ENCODE data around the gene DCST1. TPM values are rescaled to one million over a fixed set of nuclear protein-coding genes. Genes with fewer than 3 reads are reported as not detected.

The DCST1 gene
- total RNA-seq, 1 experiment from 2014 or later: 0.15 TPM

DNA sequence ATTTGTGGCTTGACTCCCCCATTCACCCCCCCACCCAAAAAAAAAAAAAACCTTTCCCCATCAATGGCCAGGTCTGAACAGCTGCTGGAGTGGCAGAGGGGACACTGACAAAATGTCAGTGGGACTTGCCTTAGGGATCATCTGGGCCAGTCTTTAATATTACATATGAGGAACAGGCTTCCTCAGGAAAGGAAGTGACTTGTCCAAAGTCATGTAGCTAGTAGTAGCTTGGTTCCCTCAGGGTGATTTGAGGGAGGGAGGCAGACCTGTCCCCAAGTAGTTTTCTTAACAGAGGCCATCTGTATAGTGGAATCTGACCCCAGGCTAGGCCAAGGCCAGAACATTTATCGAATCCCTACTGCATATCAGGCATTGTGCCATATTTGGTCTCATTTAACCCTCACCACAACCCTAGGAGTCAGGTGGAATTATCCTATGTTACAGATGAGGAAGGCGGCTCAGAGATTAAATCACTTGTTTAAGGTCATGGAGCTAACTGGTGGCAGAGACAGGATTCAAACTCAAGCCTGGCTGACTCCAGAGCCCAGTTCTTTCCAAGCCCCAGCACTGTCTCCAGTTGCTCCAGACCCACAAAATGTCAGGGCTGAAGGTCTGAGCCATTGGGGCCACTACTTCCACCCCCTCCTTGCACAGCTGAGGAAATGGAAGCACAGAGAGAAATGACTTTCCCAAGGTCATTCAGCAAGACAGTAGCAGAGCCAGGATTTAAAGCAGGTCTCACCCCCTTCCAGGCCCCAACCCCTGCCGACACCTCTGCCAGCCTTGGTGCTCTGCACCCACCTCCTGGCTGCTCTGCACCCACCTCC lies 20.6 kb upstream of the DCST1 start:
- Mint-ChIP-seq H3K9me3 (no peaks in the 10 kb centered on the region), H3K4me1 (peaks cover 53% of the 10 kb centered on the region), H3K27me3 (ENCODE audit: low read depth) (no peaks in the 10 kb centered on the region), H3K36me3 (peaks cover 8% of the 10 kb centered on the region; the same call in 1 of the 2 replicates), H3K4me3 (no peak overlapping the region), H3K27ac (peak overlapping the region; percentile 46; the same call in 1 of the 2 replicates)
- ChIA-PET CTCF (interaction anchor here (0.6 to 6.8 kb wide), 18 partner anchors 8 to 181 kb away, joined by 3 to 73 read pairs (median 8); partner anchors contain the start of genes ADAM15, EFNA4, LENEP and PBXIP1), POLR2A (interaction anchor here (0.8 to 1.5 kb wide), 5 partner anchors 9 to 43 kb away, joined by 3 to 6 read pairs (median 4); partner anchors contain the start of genes FLAD1, LENEP and SHC1)
- DNase-seq (ENCODE audit: low spot score) (no peak), ATAC-seq (no peak)
- TF ChIP-seq, protein P1, sequence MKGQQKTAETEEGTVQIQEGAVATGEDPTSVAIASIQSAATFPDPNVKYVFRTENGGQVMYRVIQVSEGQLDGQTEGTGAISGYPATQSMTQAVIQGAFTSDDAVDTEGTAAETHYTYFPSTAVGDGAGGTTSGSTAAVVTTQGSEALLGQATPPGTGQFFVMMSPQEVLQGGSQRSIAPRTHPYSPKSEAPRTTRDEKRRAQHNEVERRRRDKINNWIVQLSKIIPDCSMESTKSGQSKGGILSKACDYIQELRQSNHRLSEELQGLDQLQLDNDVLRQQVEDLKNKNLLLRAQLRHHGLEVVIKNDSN (CRISPR knock-in tag; IDR thresholded peaks at IDR 0.05): no peak
- TF ChIP-seq, protein P2, sequence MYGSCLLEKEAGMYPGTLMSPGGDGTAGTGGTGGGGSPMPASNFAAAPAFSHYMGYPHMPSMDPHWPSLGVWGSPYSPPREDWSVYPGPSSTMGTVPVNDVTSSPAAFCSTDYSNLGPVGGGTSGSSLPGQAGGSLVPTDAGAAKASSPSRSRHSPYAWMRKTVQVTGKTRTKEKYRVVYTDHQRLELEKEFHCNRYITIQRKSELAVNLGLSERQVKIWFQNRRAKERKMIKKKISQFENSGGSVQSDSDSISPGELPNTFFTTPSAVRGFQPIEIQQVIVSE (CRISPR knock-in tag; IDR thresholded peaks at IDR 0.05; ENCODE audit: borderline replicate concordance): no peak
- TF ChIP-seq SP1 (CRISPR knock-in tag; conservative IDR thresholded peaks at IDR 0.05) (no peak), CREB1 (CRISPR knock-in tag; IDR thresholded peaks at IDR 0.05) (no peak), JAZF1 (CRISPR knock-in tag; IDR thresholded peaks at IDR 0.05) (no peak), NR2C2 (CRISPR knock-in tag; IDR thresholded peaks at IDR 0.05) (no peak), FOXJ3 (CRISPR knock-in tag; IDR thresholded peaks at IDR 0.05; ENCODE audit: borderline replicate concordance) (no peak)
- TF ChIP-seq, protein P3, sequence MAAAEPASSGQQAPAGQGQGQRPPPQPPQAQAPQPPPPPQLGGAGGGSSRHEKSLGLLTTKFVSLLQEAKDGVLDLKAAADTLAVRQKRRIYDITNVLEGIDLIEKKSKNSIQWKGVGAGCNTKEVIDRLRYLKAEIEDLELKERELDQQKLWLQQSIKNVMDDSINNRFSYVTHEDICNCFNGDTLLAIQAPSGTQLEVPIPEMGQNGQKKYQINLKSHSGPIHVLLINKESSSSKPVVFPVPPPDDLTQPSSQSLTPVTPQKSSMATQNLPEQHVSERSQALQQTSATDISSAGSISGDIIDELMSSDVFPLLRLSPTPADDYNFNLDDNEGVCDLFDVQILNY (CRISPR knock-in tag; IDR thresholded peaks at IDR 0.05): no peak
- TF ChIP-seq, protein P4, sequence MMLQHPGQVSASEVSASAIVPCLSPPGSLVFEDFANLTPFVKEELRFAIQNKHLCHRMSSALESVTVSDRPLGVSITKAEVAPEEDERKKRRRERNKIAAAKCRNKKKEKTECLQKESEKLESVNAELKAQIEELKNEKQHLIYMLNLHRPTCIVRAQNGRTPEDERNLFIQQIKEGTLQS (CRISPR knock-in tag; conservative IDR thresholded peaks at IDR 0.05): no peak

DNA sequence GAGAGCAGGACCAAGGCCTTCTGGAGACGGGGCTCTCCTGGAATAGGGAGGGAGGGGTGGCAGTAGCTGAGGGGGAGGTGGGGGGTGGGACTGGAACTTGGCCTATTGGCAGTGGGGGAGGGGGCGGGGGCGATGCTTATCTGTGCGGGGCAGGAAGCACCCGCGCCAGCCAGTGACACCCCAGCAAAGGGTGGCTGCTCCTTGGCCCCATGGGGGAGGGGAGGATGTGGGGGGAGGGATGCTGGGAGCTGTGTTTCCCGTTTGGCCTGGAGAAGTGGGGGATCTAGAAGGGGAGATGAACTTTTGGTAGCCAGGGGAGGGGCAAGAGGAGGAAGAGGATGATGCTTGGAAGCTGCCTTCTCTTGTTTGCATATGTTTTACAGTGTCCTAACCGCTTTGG lies 20.0 kb upstream of the DCST1 start:
- no peak for ATAC-seq
- H3K4me3 Mint-ChIP-seq: no peak overlapping the region
- no peaks in the 10 kb centered on the region for H3K27me3 Mint-ChIP-seq (ENCODE audit: low read depth)
- H3K4me1 Mint-ChIP-seq: peaks cover 49% of the 10 kb centered on the region
- no peak for DNase-seq (ENCODE audit: low spot score)
- no peak overlapping the region for H3K27ac Mint-ChIP-seq
- ChIA-PET CTCF (interaction anchor here (1.0 to 6.8 kb wide), 7 partner anchors 12 to 72 kb away, joined by 4 to 73 read pairs (median 18); partner anchors contain the start of genes EFNA4, LENEP and ZBTB7B), POLR2A (no interaction called here)
- H3K9me3 Mint-ChIP-seq: no peaks in the 10 kb centered on the region
- peaks cover 8% of the 10 kb centered on the region; the same call in 1 of the 2 replicates for H3K36me3 Mint-ChIP-seq
- TF ChIP-seq KAT7 (CRISPR knock-in tag; IDR thresholded peaks at IDR 0.05; ENCODE audit: borderline replicate concordance) (no peak), HMGA2 (CRISPR knock-in tag; IDR thresholded peaks at IDR 0.05) (no peak), ZNF232 (CRISPR knock-in tag; IDR thresholded peaks at IDR 0.05) (no peak), RORB (CRISPR knock-in tag; IDR thresholded peaks at IDR 0.05) (no peak), MXD4 (CRISPR knock-in tag; IDR thresholded peaks at IDR 0.05; ENCODE audit: borderline replicate concordance) (no peak), TEAD1 (CRISPR knock-in tag; IDR thresholded peaks at IDR 0.05) (no peak), ZNF121 (CRISPR knock-in tag; IDR thresholded peaks at IDR 0.05) (no peak), SMAD3 (CRISPR knock-in tag; IDR thresholded peaks at IDR 0.05; ENCODE audit: borderline replicate concordance) (no peak), PRRX2 (CRISPR knock-in tag; IDR thresholded peaks at IDR 0.05) (no peak), GRHL2 (CRISPR knock-in tag; IDR thresholded peaks at IDR 0.05; ENCODE audit: insufficient replicate concordance, severe bottlenecking) (no peak), TP53 (CRISPR knock-in tag; IDR thresholded peaks at IDR 0.05) (no peak), SMAD4 (CRISPR knock-in tag; IDR thresholded peaks at IDR 0.05) (no peak)
- TF ChIP-seq, protein P5, sequence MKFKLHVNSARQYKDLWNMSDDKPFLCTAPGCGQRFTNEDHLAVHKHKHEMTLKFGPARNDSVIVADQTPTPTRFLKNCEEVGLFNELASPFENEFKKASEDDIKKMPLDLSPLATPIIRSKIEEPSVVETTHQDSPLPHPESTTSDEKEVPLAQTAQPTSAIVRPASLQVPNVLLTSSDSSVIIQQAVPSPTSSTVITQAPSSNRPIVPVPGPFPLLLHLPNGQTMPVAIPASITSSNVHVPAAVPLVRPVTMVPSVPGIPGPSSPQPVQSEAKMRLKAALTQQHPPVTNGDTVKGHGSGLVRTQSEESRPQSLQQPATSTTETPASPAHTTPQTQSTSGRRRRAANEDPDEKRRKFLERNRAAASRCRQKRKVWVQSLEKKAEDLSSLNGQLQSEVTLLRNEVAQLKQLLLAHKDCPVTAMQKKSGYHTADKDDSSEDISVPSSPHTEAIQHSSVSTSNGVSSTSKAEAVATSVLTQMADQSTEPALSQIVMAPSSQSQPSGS (CRISPR knock-in tag; IDR thresholded peaks at IDR 0.05; ENCODE audit: borderline replicate concordance, low read depth): no peak
- TF ChIP-seq, protein P3 (CRISPR knock-in tag; IDR thresholded peaks at IDR 0.05): no peak
- TF ChIP-seq, protein P6, sequence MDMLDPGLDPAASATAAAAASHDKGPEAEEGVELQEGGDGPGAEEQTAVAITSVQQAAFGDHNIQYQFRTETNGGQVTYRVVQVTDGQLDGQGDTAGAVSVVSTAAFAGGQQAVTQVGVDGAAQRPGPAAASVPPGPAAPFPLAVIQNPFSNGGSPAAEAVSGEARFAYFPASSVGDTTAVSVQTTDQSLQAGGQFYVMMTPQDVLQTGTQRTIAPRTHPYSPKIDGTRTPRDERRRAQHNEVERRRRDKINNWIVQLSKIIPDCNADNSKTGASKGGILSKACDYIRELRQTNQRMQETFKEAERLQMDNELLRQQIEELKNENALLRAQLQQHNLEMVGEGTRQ (CRISPR knock-in tag; IDR thresholded peaks at IDR 0.05): no peak
- TF ChIP-seq, protein P7, sequence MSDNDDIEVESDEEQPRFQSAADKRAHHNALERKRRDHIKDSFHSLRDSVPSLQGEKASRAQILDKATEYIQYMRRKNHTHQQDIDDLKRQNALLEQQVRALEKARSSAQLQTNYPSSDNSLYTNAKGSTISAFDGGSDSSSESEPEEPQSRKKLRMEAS (CRISPR knock-in tag; IDR thresholded peaks at IDR 0.05): no peak
- TF ChIP-seq, protein P8, sequence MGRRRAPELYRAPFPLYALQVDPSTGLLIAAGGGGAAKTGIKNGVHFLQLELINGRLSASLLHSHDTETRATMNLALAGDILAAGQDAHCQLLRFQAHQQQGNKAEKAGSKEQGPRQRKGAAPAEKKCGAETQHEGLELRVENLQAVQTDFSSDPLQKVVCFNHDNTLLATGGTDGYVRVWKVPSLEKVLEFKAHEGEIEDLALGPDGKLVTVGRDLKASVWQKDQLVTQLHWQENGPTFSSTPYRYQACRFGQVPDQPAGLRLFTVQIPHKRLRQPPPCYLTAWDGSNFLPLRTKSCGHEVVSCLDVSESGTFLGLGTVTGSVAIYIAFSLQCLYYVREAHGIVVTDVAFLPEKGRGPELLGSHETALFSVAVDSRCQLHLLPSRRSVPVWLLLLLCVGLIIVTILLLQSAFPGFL (CRISPR knock-in tag; IDR thresholded peaks at IDR 0.05; ENCODE audit: borderline replicate concordance): no peak
- TF ChIP-seq, protein P9, sequence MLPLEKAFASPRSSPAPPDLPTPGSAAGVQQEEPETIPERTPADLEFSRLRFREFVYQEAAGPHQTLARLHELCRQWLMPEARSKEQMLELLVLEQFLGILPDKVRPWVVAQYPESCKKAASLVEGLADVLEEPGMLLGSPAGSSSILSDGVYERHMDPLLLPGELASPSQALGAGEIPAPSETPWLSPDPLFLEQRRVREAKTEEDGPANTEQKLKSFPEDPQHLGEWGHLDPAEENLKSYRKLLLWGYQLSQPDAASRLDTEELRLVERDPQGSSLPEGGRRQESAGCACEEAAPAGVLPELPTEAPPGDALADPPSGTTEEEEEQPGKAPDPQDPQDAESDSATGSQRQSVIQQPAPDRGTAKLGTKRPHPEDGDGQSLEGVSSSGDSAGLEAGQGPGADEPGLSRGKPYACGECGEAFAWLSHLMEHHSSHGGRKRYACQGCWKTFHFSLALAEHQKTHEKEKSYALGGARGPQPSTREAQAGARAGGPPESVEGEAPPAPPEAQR (CRISPR knock-in tag; IDR thresholded peaks at IDR 0.05): no peak
